Measurements from ENCODE around the gene RBMXL2.

The RBMXL2 gene

GRCh38 chr11:7089328-7090251 is 792 bp downstream of the RBMXL2 start:
- no peak for TF ChIP-seq JUND (IDR thresholded peaks at IDR 0.05; ENCODE audit: low read depth)
- in situ Hi-C loops (cut with HindIII; ENCODE audit: low pct_unique_long_range_greater_than_20kb, low sequenced_read_pairs) = no loop called here
- no peak for DNase-seq (ENCODE audit: low read depth in 1 of 2, low spot score in 1 of 2)

- in situ Hi-C loops (cut with HindIII; ENCODE audit: low pct_unique_long_range_greater_than_20kb, low sequenced_read_pairs) = no loop called here
- TF ChIP-seq JUND (IDR thresholded peaks at IDR 0.05; ENCODE audit: low read depth) = no peak
- DNase-seq (ENCODE audit: low read depth in 1 of 2, low spot score in 1 of 2) = peak; percentile 21 to 65
Measured at GRCh38 chr11:7098235-7098832, 9.5 kb downstream of the RBMXL2 start.

GRCh38 chr11:7115780-7116179 is 27.0 kb downstream of the RBMXL2 start:
- no peak for TF ChIP-seq JUND (IDR thresholded peaks at IDR 0.05; ENCODE audit: low read depth)
- DNase-seq (ENCODE audit: low read depth in 1 of 2, low spot score in 1 of 2) = no peak
- in situ Hi-C loops (cut with HindIII; ENCODE audit: low pct_unique_long_range_greater_than_20kb, low sequenced_read_pairs) = no loop called here

- TF ChIP-seq JUND (IDR thresholded peaks at IDR 0.05; ENCODE audit: low read depth) = no peak
- DNase-seq (ENCODE audit: low read depth in 1 of 2, low spot score in 1 of 2) = no peak
- in situ Hi-C loops (cut with HindIII; ENCODE audit: low pct_unique_long_range_greater_than_20kb, low sequenced_read_pairs) = no loop called here
Measured at GRCh38 chr11:7116370-7116769, 27.6 kb downstream of the RBMXL2 start.

- no peak for DNase-seq (ENCODE audit: low read depth in 1 of 2, low spot score in 1 of 2)
- TF ChIP-seq JUND (IDR thresholded peaks at IDR 0.05; ENCODE audit: low read depth) = no peak
- in situ Hi-C loops (cut with HindIII; ENCODE audit: low pct_unique_long_range_greater_than_20kb, low sequenced_read_pairs) = no loop called here
Measured at GRCh38 chr11:7138051-7138450, 49.3 kb downstream of the RBMXL2 start.
